Endodermal cell (in vitro differentiated cells): Measurements from ENCODE around the gene AGO1. TPM values are rescaled to one million over a fixed set of nuclear protein-coding genes. Genes with fewer than 3 reads are reported as not detected.

ENCODE experiments used
- DNase-seq: peaks from one replicate; pipeline ENCODE4 v3.0.0-alpha.2; 2017
- H3K27ac ChIP-seq: 2 replicates; pipeline ENCODE4 v1.5.1; 2013; ENCODE audit warnings: mild to moderate bottlenecking, low read depth, low read length, moderate library complexity
- H3K27me3 ChIP-seq: 2 replicates; pipeline ENCODE4 v1.6.1; 2013; ENCODE audit warnings: mild to moderate bottlenecking, low read length, moderate library complexity; ENCODE audit not compliant: insufficient read depth, control insufficient read depth, poor library complexity, severe bottlenecking
- H3K36me3 ChIP-seq: 2 replicates; pipeline ENCODE4 v1.7.0; 2013; ENCODE audit warnings: mild to moderate bottlenecking, low read length, moderate library complexity; ENCODE audit not compliant: control insufficient read depth, insufficient read depth
- H3K4me1 ChIP-seq: one replicate; pipeline ENCODE4 v1.7.0; 2013; ENCODE audit warnings: low read length; ENCODE audit not compliant: control insufficient read depth, insufficient read depth
- H3K4me3 ChIP-seq: 2 replicates; pipeline ENCODE4 v1.5.1; 2013; ENCODE audit warnings: mild to moderate bottlenecking, low read length, moderate library complexity
- H3K9ac ChIP-seq: 2 replicates; pipeline ENCODE4 v1.6.1; 2013; ENCODE audit warnings: mild to moderate bottlenecking, low read length, moderate library complexity; ENCODE audit not compliant: poor library complexity, severe bottlenecking; ENCODE audit errors: extremely low read depth
- H3K9me3 ChIP-seq: 2 replicates; pipeline ENCODE4 v1.6.1; 2013; ENCODE audit warnings: mild to moderate bottlenecking, low read length, moderate library complexity; ENCODE audit not compliant: control insufficient read depth
- H3K27ac Mint-ChIP-seq: 2 replicates; pipeline ENCODE4 v1.8.0; 2020; ENCODE audit warnings: mixed read lengths
- H3K27me3 Mint-ChIP-seq: 2 replicates; pipeline ENCODE4 v1.8.0; 2021; ENCODE audit warnings: mild to moderate bottlenecking, mixed read lengths; ENCODE audit not compliant: insufficient read depth
- H3K36me3 Mint-ChIP-seq: 2 replicates; pipeline ENCODE4 v1.8.0; 2020; ENCODE audit warnings: low read depth, mixed read lengths
- H3K4me1 Mint-ChIP-seq: 2 replicates; pipeline ENCODE4 v1.8.0; 2020; ENCODE audit warnings: mixed read lengths
- H3K4me3 Mint-ChIP-seq: 2 replicates; pipeline ENCODE4 v1.8.0; 2020; ENCODE audit warnings: mild to moderate bottlenecking, moderate library complexity, mixed read lengths
- H3K9me3 Mint-ChIP-seq: 2 replicates; pipeline ENCODE4 v1.8.0; 2020; ENCODE audit warnings: mild to moderate bottlenecking, mixed read lengths
- CTCF ChIP-seq: fragments of 200-600 bp; sonication (generic); conservative IDR thresholded peaks from 2 replicates; pipeline ENCODE4 v1.5.0; 2021; ENCODE audit warnings: antibody characterized with exemption, mild to moderate bottlenecking
- WGBS, 2 experiments: methylation state at CpG; one replicate each; pipeline versions ENCODE4 v1.1.5 to v1.1.7; 2013; ENCODE audit warnings: missing lambda C conversion rate in 2 of 2, mixed read lengths in 1 of 2; ENCODE audit not compliant: insufficient coverage in 1 of 2, insufficient read length in 1 of 2; 5-methylcytosine and 5-hydroxymethylcytosine counted together
- total RNA-seq, 2 donors: library from RNA; stranded (reverse); fragmentation: NEBNext Ultra II Directional in 1 of 2; extraction: Animal tissue kit (Norgen Biotek cat#: 25700) in 1 of 2; gene quantifications; 2 replicates in 1 of 2; 3 replicates in 1 of 2; pipeline ENCODE4 v1.2.1, GENCODE V29; 2021

AGO1 gene
- total RNA-seq, 2 donors from 2014 or later: 54.5 to 65.7 TPM

- Mint-ChIP-seq H3K27ac (no peak overlapping the region), H3K4me1 (peaks cover 14% of the 10 kb centered on the region), H3K9me3 (no peaks in the 10 kb centered on the region), H3K36me3 (peaks cover 38% of the 10 kb centered on the region), H3K4me3 (no peak overlapping the region), H3K27me3 (no peaks in the 10 kb centered on the region)
- no peak for DNase-seq
- Histone ChIP-seq H3K27ac (no peak overlapping the region), H3K9me3 (no peaks in the 10 kb centered on the region), H3K9ac (no peak overlapping the region), H3K4me1 (no peaks in the 10 kb centered on the region), H3K27me3 (no peaks in the 10 kb centered on the region), H3K4me3 (no peak overlapping the region), H3K36me3 (peaks cover 63% of the 10 kb centered on the region)
- WGBS, 2 experiments: 50 to 100% methylated on average over 1 to 2 of the region's 2 CpGs
- TF ChIP-seq CTCF: no peak
These were observed 30.8 kb upstream of the AGO1 start for GRCh38 chr1:35852241-35852640.

- Mint-ChIP-seq H3K27me3 (no peaks in the 10 kb centered on the region), H3K4me1 (peaks cover 14% of the 10 kb centered on the region), H3K9me3 (no peaks in the 10 kb centered on the region), H3K4me3 (no peak overlapping the region), H3K27ac (peak overlapping the region; percentile 81), H3K36me3 (peaks cover 33% of the 10 kb centered on the region)
- WGBS, 2 experiments: 87 to 92% methylated on average over 5 to 9 of the region's 9 CpGs
- no peak overlapping the region for H3K27ac ChIP-seq
- no peaks in the 10 kb centered on the region for H3K4me1 ChIP-seq
- DNase-seq: peak; percentile 76
- no peaks in the 10 kb centered on the region for H3K9me3 ChIP-seq
- no peak overlapping the region for H3K4me3 ChIP-seq
- H3K36me3 ChIP-seq: peaks cover 54% of the 10 kb centered on the region
- no peaks in the 10 kb centered on the region for H3K27me3 ChIP-seq
- peak; percentile 40 for TF ChIP-seq CTCF
- H3K9ac ChIP-seq: no peak overlapping the region
These were observed 27.9 kb upstream of the AGO1 start for GRCh38 chr1:35854989-35855700.

GRCh38 chr1:35856964-35857363 is 26.0 kb upstream of the AGO1 start:
- Histone ChIP-seq H3K27ac (no peak overlapping the region), H3K9ac (no peak overlapping the region), H3K4me1 (no peaks in the 10 kb centered on the region), H3K36me3 (peaks cover 37% of the 10 kb centered on the region), H3K9me3 (no peaks in the 10 kb centered on the region), H3K27me3 (no peaks in the 10 kb centered on the region), H3K4me3 (no peak overlapping the region)
- Mint-ChIP-seq H3K27ac (no peak overlapping the region), H3K4me1 (peaks cover 14% of the 10 kb centered on the region), H3K27me3 (no peaks in the 10 kb centered on the region), H3K4me3 (no peak overlapping the region), H3K36me3 (peaks cover 21% of the 10 kb centered on the region), H3K9me3 (no peaks in the 10 kb centered on the region)
- 67% methylated on average over 1 of the region's 1 CpG; no CpG with 5 or more reads in 1 of the 2 experiments for WGBS, 2 experiments
- no peak for TF ChIP-seq CTCF
- DNase-seq: no peak
